HG03139 (cell line): Measurements from ENCODE around the gene OTUD7B.
"Not testable (repeated sequence)": the region's sequence is repeated elsewhere in the genome, so short reads cannot be mapped to it uniquely, and the experiment has no call there.

Experiments used
- ATAC-seq: cut with Tn5 transposase; IDR thresholded peaks from one replicate; pipeline ENCODE4 v1.9.1; 2021; ENCODE audit not compliant: unreplicated experiment

The OTUD7B gene

DNA sequence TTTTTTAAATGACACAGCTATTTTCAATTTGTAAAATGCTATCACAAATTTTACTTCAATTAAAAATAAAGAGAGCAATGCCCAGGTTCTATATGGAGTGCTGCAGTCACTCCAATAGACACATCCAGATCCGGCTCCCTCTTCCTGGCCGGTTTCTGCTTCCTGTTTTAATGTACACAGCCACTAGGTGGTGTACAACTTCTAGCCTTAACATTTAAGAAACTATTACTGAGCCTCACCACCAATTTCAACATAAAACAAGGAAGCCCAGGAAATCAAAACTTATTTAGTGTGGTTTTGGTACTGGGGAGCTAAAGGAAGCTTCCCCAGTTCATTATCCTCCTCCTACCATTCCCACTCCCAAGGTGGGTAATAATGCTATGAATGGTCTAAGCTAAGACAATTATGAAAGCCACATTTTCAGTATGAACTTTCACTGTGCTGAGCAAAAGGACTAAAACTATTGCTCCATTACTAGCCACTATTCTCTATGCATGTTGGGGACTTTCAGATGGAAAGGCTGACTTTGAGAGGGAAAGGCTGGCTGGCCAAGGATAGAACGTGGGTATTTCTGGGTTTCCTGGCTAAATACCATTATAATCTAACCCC is 48.4 kb downstream of the OTUD7B start:
- no peak for ATAC-seq

DNA sequence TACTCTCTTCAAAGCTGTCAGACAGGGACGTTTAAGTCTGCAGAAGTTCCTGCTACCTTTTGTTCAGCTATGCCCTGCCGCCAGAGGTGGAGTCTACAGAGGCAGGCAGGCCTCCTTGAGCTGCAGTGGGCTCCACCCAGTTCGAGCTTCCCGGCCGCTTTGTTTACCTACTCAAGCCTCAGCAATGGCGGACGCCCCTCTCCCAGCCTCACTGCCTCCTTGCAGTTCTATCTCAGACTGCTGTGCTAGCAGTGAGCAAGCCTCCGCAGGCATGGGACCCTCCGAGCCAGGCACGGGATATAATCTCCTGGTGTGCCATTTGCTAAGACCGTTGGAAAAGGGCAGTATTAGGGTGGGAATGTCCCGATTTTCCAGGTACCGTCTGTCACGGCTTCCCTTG is 53.0 kb downstream of the OTUD7B start:
- ATAC-seq: not testable (repeated sequence)

DNA sequence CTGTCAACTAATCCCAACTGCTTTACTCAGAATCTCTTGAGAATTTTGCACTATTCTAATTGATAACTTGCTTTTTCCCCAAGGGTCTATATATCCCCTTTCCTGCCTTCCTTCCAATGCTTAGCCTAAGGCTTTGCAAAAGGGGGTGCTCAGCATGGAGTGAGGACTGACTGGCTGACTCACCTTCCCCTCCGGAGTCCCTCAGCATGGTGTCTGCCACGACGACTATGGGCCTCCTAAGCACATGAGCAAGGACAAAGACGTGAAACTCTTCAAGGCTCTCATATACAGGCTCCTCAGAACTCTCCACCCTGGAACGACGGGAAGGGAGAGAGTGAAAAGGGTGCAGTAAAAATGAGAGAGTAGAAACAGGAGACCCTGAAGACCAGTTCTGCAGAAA is 60.6 kb downstream of the OTUD7B start:
- no peak for ATAC-seq

DNA sequence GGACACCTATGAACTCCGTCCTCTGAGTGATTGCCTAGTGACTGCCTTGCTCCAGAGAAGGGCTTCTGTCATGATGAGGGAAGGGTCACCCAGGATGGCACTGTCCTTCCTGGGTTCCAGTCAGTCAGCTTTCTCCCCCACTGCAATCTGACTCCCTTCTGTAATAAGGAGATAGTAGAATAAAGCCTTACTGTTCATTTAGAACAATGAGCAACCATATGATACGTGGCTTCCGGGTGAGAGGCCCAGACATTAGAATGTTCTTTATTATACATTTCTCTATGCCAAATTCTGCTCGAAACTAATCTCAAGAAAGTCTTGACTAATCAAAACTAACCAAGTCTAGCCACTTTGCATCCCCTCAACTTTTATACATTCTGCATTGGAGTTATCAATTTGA is 65.3 kb downstream of the OTUD7B start:
- no peak for ATAC-seq

DNA sequence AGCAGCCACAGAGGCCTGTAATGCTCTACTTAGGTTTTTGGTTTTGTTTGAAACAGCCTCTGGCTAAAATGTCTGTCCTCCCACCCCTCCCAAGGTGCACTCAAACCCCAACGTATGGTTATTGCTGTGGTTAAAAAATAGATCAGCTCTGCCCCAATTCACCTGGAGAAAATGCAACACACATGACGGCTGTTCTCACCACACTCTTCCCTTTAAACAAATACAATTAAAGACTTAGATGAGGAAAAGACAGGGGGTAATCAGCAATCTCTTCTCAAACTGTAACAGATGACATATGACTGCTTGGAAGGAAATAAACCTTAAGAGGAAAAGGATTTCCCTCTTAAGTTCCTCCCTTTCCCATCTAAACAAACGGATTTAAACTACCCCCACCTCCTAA is 67.6 kb downstream of the OTUD7B start:
- ATAC-seq: no peak

DNA sequence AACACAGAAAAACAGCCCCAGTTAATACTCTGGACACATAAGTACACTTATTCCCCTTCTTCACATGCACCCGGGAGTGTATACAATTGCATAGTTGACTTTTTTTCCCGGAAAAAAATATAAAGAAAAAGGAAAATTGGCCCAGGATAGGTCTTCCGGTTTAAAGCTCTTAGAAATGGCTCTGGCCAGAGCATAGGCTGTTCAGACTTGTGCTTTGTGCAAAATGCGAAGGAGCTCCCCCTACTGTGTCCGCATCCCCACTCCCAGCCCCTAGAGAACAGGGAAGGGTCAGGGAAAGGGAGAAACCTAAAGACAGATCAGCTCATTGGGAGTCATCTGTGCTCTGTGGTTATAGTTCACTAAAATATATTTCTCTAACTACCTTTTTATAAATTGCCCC is 68.3 kb downstream of the OTUD7B start:
- no peak for ATAC-seq

DNA sequence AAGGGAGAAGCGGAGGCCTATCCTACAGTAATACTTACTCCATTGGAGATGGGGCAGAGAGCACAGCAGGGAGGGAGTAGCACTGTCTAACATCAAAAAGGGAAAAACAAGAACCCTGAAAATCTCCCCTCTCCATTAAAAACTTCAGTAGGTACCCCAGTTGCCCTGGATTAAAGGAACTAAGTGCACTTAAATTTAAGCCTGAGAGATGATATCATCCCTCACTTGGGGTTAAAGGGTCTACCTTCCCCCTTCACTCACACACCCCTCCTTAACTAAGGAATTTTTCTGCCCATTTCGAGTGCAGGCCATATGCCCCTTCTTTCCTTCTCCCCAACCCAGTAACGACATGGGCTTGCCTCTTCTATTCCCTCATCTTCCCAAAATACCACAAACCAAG is 70.1 kb downstream of the OTUD7B start:
- ATAC-seq: no peak

DNA sequence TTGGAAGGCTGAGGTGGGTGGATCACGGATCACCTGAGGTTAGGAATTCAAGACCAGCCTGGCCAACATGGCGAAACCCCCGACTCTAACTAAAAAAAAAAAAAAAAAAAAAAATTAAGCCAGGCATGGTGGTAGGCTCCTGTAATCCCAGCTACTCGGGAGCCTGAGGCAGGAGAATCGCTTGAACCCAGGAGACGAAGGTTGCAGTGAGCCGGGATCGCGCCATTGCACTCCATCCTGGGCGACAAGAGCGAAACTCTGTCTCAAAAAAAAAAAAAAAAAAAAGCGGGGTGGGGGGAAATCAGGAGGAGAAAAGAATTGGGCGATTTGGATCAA is 71.9 kb downstream of the OTUD7B start:
- ATAC-seq: not testable (repeated sequence)

DNA sequence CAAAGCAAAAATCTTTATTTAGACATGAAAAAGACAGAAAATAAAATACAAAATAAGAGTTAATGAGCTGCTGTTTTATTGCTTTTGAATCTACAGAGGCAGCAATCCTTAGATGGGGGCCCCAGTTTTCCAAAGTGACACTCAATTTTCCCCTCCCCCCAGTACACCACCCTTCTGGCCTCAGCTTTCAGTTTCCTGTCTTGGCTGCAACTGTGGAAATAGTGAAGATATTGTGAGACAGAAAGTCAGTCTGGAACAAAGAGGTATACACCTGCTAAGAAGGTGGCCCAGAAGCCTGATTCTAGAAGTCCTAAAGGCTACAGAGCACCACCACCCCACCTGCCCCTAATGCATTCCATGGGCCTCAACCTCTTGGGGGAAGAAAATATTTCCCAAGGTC is 72.8 kb downstream of the OTUD7B start:
- no peak for ATAC-seq

DNA sequence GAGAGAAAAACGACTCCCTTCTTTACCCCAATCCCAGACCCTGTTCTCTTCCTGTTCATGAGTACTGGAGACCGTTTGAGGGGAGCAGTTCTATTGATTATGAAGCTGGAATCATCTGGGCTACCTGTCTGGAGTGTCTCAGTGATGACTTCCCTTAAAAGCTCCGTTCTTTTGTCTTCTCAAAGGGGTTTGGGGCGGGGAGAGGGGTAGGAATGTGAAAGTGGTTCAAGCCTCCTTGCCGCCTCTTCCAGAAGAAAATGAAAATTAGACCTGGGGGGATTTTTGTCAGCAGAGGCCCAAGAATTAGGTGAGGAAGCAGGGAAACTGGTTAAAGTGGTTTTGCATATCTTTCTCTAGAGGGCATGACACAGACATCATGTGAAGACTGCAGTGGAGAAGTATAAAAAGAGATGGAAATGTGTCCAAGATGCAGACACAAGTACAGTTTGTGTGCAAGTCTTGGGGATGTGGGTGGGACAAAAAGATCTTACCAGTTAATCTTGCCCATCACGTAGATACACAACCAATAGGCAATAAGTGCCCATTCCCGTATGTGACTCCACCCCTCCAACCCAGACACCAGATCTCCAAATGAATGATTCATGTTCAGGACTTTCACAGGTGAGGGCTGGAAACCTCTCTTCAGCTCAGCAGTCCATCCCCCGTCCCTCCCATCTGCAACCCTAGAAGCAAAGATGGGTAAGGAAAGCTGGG is 73.4 kb downstream of the OTUD7B start:
- no peak for ATAC-seq

DNA sequence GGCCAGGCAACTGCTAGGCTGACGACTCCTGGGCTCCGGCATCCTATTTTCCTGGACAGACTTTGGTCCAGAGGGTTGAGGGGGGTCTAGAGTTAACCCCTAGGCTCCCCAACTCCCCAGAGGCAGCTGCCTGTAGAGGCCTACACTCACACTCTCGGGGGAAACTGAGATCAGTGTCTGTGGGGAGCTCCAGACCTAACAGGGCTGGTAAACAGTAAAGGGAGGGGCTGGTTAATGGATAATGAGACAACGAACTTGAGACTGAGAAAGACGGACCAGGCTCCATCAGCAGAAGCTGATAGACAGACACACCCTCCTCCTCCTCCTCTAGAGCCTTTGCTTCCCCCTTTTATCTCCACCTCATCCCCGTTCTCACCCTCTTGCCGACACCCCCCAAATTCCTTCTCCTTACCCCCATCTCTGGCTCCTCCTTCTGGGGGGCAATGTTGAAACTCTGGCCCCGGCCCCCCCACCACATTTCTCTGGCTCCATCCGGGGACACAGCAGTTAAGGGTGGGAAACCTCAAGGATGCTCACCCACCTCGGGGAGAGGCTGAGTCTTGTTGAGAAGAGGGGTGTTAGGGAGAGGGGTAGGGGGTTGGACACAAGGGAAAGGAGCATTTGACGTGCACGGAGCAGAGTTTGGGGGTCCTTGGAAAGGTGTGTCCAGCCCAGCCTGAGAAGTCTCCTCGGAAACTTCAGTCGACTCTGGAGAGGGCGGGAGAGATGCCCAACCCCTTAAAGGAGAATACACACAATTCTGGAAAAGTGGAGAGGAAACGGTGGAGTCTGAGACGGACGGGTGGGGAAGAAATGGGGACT is 74.1 kb downstream of the OTUD7B start, which contains the start of gene MTMR11:
Gene MTMR11, minus strand, starts transcription at position 710 of the 822 bp plus-strand sequence. Its CDS starts 232 bp downstream, at position 478.
- ATAC-seq: no peak

DNA sequence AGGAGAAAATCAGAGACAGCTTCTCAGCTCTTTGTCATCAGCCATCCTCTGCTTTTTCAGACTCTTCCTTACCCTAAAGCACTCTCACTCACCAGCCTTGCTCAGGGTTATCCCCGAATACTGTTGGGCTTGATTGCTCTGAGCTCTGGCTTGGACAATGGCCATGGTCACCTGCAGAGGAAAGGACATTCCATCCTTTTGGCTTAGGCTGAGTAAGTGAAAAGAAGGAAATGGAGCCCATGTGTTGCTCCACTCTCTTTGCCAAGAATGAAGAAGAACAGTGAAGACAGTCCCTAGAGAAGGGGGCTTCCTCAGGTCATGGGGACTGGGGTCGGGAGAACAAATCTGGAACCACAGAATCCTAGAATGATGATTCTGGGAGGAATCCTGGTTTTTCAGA is 76.2 kb downstream of the OTUD7B start:
- ATAC-seq: no peak

DNA sequence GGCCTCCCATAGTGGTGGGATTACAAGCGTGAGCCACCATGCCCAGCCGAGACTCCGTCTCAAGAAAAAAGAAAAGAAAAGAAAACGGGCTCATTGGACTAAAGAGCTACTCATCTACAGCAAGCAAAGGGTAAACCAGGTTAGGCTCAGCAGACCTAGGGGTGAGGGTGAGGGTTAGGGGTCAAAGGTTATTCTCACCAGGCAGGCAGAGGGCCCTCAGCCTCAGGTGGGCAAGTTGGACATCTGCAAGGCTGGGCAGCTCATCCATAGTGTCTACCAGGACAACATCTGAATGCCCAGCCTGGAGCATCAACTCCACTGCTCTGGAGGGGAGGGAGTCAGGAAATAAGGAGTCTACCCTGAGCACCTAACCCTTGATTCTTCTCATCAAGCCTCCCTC is 77.3 kb downstream of the OTUD7B start:
- ATAC-seq: no peak

DNA sequence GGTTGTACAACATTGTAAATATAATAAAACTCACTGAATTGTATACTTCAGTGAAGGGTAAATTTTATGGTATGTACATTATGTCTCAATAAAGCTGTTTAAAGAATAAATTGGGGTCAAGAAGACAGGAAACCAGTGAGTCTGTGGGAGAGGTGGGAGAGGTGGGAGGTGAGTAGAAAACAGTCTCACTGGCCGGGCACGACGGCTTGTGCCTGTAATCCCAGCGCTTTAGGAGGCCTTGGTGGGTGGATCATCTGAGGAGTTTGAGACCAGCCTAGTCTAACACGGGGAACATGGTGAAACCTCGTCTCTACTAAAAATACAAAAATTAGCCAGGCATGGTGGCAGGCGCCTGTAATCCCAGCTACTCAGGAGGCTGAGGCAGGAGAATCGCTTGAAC is 78.1 kb downstream of the OTUD7B start:
- no peak for ATAC-seq

DNA sequence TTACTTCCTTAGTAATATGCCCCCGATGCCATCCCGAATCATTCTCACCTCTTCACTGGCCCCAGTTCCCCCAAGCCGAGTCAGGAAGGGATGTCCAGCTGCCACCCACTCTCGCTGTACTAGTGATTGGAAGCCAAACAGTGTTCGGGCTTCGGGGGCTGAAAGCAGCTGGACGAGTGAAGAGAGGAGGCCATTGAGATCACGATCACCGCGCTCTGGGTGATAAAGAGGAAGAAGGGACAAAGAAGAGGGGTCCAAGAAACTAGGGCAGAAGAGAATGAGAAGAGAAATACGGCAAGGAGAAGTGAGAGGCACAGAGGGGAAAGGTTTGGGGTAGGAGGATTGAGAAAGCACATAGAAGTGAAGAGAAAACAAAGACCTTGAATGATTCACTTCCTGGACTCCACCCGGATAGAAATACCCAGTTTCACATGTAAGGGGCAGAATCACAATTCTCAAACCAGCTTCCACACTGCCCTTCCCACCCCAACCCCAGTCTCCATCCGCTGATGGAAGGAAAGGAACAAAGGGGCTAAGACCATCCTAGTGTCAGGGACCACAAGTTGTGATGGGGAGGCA is 79.2 kb downstream of the OTUD7B start:
- ATAC-seq: no peak

DNA sequence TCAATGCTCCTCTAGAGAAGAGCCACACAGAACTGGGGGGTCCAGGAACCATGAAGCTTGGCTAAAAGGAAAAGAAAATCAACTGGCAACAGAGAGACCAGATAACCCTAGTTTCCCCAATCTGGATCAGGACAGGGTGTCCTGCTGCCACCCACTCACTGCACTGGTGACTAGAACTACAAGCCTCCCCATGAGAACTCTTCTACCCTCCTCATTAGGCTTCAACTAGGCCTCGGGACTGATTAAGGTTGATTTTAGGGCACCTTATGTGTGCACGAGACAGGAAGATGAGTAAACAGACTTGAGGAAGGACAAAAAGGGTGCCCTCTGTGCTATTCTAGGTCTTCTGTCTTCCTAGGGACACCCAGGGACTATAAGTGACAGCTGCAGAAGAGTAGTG is 80.7 kb downstream of the OTUD7B start:
- no peak for ATAC-seq

DNA sequence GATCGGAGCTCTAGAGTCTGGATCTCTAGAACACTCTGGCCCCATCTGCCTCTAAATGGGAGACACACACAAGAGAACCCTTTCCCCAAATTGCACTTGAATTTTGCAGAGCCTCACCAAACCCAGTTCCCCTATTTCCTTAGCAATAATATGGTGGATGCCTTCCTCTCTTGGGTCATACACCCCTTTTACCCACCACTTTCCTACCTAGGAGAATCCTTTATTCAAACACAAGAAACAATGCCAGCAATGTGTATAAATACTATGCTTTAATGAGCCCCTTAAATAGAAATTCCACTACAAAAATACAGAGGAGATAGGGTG is 82.2 kb downstream of the OTUD7B start:
- no peak for ATAC-seq

DNA sequence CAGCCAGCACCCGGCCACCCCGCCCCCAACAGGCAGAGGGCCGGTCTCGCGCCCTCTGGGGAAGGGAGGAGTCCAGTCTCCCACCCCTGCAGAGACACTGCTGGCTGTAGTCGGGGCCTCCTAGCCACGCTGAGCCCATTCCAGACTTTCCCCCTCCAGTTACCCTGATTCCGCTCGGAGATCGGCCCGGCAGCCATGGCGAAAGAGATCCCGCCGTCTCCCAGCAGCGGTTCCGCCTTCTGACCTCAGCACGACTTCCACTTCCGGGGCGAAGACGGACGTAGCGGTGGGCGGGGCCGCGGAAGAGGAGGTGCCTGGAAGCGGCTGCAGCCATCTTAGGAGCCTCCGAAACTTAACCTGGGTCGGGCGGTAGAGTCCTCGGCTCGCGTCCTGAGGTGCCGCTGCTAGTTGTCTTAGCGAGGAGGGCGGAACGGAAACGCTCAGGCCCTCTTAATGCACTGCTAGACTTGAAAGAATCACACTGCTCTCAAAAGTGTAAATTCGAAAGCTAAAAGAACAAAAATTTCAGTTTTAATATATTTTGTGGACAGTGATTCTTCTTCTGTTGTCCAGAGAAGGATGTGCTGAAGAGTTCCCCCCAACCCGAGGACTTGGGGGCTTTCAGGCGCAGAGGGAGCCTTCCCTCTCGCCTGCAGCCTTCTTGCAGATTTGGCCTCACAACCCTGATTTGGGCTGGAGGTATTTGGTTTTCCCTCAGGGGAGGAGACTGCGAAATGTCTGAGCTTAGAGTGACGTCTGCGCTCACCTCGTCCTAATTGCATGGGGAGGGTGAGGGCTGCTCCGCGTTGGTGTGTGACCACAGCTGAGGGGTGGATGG is 82.7 kb downstream of the OTUD7B start, which contains the start of gene SF3B4:
Gene SF3B4, minus strand, starts transcription at position 241 of the 838 bp plus-strand sequence. Its CDS starts 44 bp downstream, at position 197.
- peak; percentile 90 for ATAC-seq

DNA sequence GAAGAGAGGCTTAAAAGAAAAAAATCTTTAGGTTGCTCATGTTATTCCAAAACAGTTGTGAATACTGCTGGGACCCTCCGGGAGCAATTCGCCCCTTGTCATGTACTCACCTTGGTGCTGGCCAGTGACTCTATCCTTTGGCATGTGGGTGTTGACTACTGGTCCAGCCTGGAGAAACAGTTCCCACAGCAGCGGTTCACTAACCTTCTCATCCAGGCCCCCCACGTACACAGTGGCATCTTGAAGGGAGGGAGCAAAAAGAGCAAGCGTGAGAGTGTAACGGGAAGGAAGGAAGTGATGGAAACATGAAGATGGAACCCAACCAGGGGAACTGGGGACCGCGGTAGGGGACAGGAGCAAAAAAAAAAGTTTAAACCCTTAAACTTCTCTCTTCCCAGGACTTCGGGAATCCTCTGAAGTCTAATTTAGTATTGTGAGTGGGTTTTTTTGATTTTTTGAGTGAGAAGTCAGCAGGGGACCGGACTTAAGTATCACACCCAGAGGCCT is 83.4 kb downstream of the OTUD7B start:
- no peak for ATAC-seq

DNA sequence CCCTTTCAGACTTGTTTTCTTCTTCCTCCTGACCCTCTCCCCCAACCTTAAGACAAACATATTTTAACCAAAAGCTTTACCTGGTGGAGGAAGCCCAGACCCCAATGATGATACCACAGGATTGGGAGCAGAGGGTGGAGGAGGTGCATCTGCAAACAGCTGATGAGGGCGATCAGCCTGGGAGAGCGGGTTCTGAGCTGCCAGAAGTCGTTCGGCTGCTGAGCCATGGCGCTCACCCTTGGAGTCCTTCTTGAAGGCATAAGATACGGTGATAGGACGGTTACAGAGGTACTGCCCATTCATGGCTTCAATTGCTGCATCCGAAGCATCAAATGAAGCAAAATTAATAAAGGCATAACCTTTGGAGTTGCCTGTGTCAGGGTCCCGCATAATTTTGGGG is 84.2 kb downstream of the OTUD7B start:
- ATAC-seq: no peak

DNA sequence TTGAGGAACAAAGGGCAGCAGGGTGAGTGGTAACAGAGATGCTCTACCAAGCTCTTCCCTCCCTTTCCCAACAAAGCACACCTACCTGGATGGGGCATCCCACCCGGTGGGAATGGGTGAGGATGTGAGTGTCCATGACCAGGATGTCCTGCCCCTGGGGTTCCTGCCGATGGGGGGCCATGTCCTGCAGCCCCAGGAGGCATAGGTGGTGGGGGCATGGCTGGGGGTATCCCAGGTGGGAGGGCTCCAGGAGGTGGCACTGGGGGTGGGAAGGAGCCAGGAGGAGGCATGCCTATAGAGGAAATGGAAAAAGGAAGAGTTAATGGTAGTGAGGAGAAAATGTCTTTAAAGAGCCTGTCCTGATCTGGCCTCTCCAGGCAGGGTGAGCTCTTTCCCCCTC is 84.8 kb downstream of the OTUD7B start:
- ATAC-seq: no peak
